Endodermal cell (in vitro differentiated cells): ENCODE data around the gene MMP11. TPM values are rescaled to one million over a fixed set of nuclear protein-coding genes. Genes with fewer than 3 reads are reported as not detected.

Experiments
- DNase-seq: peaks from one replicate; pipeline ENCODE4 v3.0.0-alpha.2; 2017
- H3K27ac ChIP-seq: 2 replicates; pipeline ENCODE4 v1.5.1; 2013; ENCODE audit warnings: mild to moderate bottlenecking, low read depth, low read length, moderate library complexity
- H3K27me3 ChIP-seq: 2 replicates; pipeline ENCODE4 v1.6.1; 2013; ENCODE audit warnings: mild to moderate bottlenecking, low read length, moderate library complexity; ENCODE audit not compliant: insufficient read depth, control insufficient read depth, poor library complexity, severe bottlenecking
- H3K36me3 ChIP-seq: 2 replicates; pipeline ENCODE4 v1.7.0; 2013; ENCODE audit warnings: mild to moderate bottlenecking, low read length, moderate library complexity; ENCODE audit not compliant: control insufficient read depth, insufficient read depth
- H3K4me1 ChIP-seq: one replicate; pipeline ENCODE4 v1.7.0; 2013; ENCODE audit warnings: low read length; ENCODE audit not compliant: control insufficient read depth, insufficient read depth
- H3K4me3 ChIP-seq: 2 replicates; pipeline ENCODE4 v1.5.1; 2013; ENCODE audit warnings: mild to moderate bottlenecking, low read length, moderate library complexity
- H3K9ac ChIP-seq: 2 replicates; pipeline ENCODE4 v1.6.1; 2013; ENCODE audit warnings: mild to moderate bottlenecking, low read length, moderate library complexity; ENCODE audit not compliant: poor library complexity, severe bottlenecking; ENCODE audit errors: extremely low read depth
- H3K9me3 ChIP-seq: 2 replicates; pipeline ENCODE4 v1.6.1; 2013; ENCODE audit warnings: mild to moderate bottlenecking, low read length, moderate library complexity; ENCODE audit not compliant: control insufficient read depth
- H3K27ac Mint-ChIP-seq: 2 replicates; pipeline ENCODE4 v1.8.0; 2020; ENCODE audit warnings: mixed read lengths
- H3K27me3 Mint-ChIP-seq: 2 replicates; pipeline ENCODE4 v1.8.0; 2021; ENCODE audit warnings: mild to moderate bottlenecking, mixed read lengths; ENCODE audit not compliant: insufficient read depth
- H3K36me3 Mint-ChIP-seq: 2 replicates; pipeline ENCODE4 v1.8.0; 2020; ENCODE audit warnings: low read depth, mixed read lengths
- H3K4me1 Mint-ChIP-seq: 2 replicates; pipeline ENCODE4 v1.8.0; 2020; ENCODE audit warnings: mixed read lengths
- H3K4me3 Mint-ChIP-seq: 2 replicates; pipeline ENCODE4 v1.8.0; 2020; ENCODE audit warnings: mild to moderate bottlenecking, moderate library complexity, mixed read lengths
- H3K9me3 Mint-ChIP-seq: 2 replicates; pipeline ENCODE4 v1.8.0; 2020; ENCODE audit warnings: mild to moderate bottlenecking, mixed read lengths
- WGBS, 2 experiments: methylation state at CpG; one replicate each; pipeline versions ENCODE4 v1.1.5 to v1.1.7; 2013; ENCODE audit warnings: missing lambda C conversion rate in 2 of 2, mixed read lengths in 1 of 2; ENCODE audit not compliant: insufficient coverage in 1 of 2, insufficient read length in 1 of 2; 5-methylcytosine and 5-hydroxymethylcytosine counted together
- total RNA-seq, 2 donors: library from RNA; stranded (reverse); fragmentation: NEBNext Ultra II Directional in 1 of 2; extraction: Animal tissue kit (Norgen Biotek cat#: 25700) in 1 of 2; gene quantifications; 2 replicates in 1 of 2; 3 replicates in 1 of 2; pipeline ENCODE4 v1.2.1, GENCODE V29; 2021
- TF ChIP-seq, protein P1 (sequence below): fragments of 200-600 bp; sonication (generic); conservative IDR thresholded peaks from 2 replicates; pipeline ENCODE4 v1.5.0; 2021; ENCODE audit warnings: antibody characterized with exemption, mild to moderate bottlenecking

The MMP11 gene
- total RNA-seq, 2 donors from 2014 or later, result 9.7 to 14.3 TPM

DNA sequence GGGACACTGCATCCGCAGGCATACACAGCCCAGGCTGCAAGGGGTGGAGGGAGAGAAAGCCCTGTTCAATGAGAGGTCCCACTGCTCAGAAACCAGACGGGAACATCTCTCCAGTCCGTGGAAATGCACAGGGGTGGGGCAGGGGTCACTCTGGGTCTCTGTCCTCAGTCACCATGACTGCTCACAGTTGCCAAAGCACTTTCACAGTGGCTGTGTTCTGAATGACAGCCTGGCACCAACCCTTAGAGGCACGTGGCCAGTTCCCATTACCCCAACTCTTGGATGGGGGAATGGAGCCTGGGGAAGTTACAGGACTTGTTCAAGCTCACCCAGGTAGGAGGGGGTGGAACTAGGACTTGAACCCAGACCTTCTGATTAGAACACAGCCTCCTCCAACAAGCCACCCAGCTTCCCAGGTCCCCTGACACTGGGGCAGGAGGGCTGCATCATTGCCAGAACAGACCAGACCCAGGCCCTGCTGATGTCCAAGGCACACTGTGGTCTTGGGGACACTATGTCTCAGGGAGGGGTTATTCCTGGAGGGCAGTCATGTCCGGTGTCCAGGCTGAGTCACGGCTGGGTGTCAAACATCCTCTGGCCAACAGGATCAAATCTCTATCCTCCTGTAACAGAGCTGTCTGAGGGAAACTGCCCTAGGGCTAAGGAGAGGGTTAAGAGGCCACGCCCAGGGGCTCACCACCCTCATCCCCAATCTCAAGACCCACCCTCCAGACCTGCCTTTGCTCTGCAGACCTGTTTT, 30.0 kb upstream of the MMP11 start:
- 89 to 100% methylated on average over 4 to 7 of the region's 7 CpGs for WGBS, 2 experiments
- H3K4me3 Mint-ChIP-seq, result no peak overlapping the region

DNA sequence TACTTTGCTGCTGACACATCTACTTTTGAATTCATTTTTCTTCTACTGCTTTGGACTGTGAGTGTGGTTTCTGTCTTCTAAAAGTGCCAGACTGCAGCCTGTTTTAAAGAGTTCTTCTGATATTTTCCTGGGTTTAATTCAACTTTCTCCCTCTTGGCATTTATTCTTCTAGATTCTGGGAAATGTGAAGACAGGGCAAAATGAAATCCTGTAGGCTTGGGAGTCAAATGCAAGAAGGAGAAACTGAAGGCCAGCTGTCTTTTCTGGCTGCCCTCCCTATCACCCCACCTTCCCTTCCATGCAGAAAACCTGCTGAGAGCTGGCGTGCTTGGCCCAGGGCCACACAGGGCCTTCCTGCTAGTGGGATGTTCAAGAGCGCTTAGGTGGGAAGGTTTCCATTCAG, 29.3 kb upstream of the MMP11 start:
- no peak overlapping the region for H3K27ac Mint-ChIP-seq
- no peak overlapping the region for H3K4me3 ChIP-seq

More for the DNA sequence above, 30.0 kb upstream of the MMP11 start:
- no peak overlapping the region for H3K4me3 ChIP-seq
- TF ChIP-seq, protein P1, sequence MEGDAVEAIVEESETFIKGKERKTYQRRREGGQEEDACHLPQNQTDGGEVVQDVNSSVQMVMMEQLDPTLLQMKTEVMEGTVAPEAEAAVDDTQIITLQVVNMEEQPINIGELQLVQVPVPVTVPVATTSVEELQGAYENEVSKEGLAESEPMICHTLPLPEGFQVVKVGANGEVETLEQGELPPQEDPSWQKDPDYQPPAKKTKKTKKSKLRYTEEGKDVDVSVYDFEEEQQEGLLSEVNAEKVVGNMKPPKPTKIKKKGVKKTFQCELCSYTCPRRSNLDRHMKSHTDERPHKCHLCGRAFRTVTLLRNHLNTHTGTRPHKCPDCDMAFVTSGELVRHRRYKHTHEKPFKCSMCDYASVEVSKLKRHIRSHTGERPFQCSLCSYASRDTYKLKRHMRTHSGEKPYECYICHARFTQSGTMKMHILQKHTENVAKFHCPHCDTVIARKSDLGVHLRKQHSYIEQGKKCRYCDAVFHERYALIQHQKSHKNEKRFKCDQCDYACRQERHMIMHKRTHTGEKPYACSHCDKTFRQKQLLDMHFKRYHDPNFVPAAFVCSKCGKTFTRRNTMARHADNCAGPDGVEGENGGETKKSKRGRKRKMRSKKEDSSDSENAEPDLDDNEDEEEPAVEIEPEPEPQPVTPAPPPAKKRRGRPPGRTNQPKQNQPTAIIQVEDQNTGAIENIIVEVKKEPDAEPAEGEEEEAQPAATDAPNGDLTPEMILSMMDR, result no peak
- no peak overlapping the region for H3K9ac ChIP-seq
- H3K9me3 Mint-ChIP-seq, result peaks cover 17% of the 10 kb centered on the region
- DNase-seq, result no peak
- no peaks in the 10 kb centered on the region for H3K27me3 Mint-ChIP-seq
- H3K36me3 Mint-ChIP-seq, result peaks cover 41% of the 10 kb centered on the region
- H3K9me3 ChIP-seq, result no peaks in the 10 kb centered on the region
- no peaks in the 10 kb centered on the region for H3K4me1 ChIP-seq
- no peak overlapping the region for H3K27ac ChIP-seq
- no peaks in the 10 kb centered on the region for H3K4me1 Mint-ChIP-seq
- H3K27ac Mint-ChIP-seq, result no peak overlapping the region
- no peaks in the 10 kb centered on the region for H3K27me3 ChIP-seq
- peaks cover 20% of the 10 kb centered on the region for H3K36me3 ChIP-seq

GRCh38 chr22:23744001-23744400, 28.6 kb upstream of the MMP11 start:
- H3K27ac ChIP-seq, result no peak overlapping the region
- Mint-ChIP-seq H3K4me3 (no peak overlapping the region), H3K36me3 (peaks cover 41% of the 10 kb centered on the region), H3K9me3 (peaks cover 17% of the 10 kb centered on the region), H3K27me3 (no peaks in the 10 kb centered on the region), H3K4me1 (no peaks in the 10 kb centered on the region), H3K27ac (no peak overlapping the region)
- H3K36me3 ChIP-seq, result peaks cover 20% of the 10 kb centered on the region
- no peak overlapping the region for H3K4me3 ChIP-seq
- H3K9me3 ChIP-seq, result no peaks in the 10 kb centered on the region
- H3K9ac ChIP-seq, result no peak overlapping the region
- no peaks in the 10 kb centered on the region for H3K27me3 ChIP-seq
- TF ChIP-seq, protein P1, result no peak
- no peak for DNase-seq
- no peaks in the 10 kb centered on the region for H3K4me1 ChIP-seq
- 94 to 99% methylated on average over 13 of the region's 13 CpGs for WGBS, 2 experiments

More for the DNA sequence above, 29.3 kb upstream of the MMP11 start:
- no peak overlapping the region for H3K4me3 Mint-ChIP-seq
- H3K9me3 Mint-ChIP-seq, result peaks cover 17% of the 10 kb centered on the region
- no peak overlapping the region for H3K9ac ChIP-seq
- no peaks in the 10 kb centered on the region for H3K4me1 ChIP-seq
- peaks cover 20% of the 10 kb centered on the region for H3K36me3 ChIP-seq
- TF ChIP-seq, protein P1, result no peak
- peaks cover 41% of the 10 kb centered on the region for H3K36me3 Mint-ChIP-seq
- no peaks in the 10 kb centered on the region for H3K27me3 Mint-ChIP-seq
- no peak overlapping the region for H3K27ac ChIP-seq
- H3K9me3 ChIP-seq, result no peaks in the 10 kb centered on the region
- H3K4me1 Mint-ChIP-seq, result no peaks in the 10 kb centered on the region
- 63 to 74% methylated on average over 1 to 2 of the region's 2 CpGs for WGBS, 2 experiments
- no peak for DNase-seq
- no peaks in the 10 kb centered on the region for H3K27me3 ChIP-seq
